Trophoblast cell (in vitro differentiated cells and primary cell): ENCODE data around the gene CADM2.

Experiments
- DNase-seq, 2 donors: peaks; one replicate each; pipeline ENCODE4 v3.0.0-alpha.2; 2016
- H2AFZ ChIP-seq: 2 replicates; pipeline ENCODE4 v1.6.1; 2013; ENCODE audit warnings: low read length, moderate library complexity, mild to moderate bottlenecking; ENCODE audit not compliant: insufficient read depth, poor library complexity
- H2AK5ac ChIP-seq: 2 replicates; pipeline ENCODE4 v1.6.1; 2013; ENCODE audit warnings: mild to moderate bottlenecking, low read length
- H2BK120ac ChIP-seq: 2 replicates; pipeline ENCODE4 v1.6.1; 2013; ENCODE audit warnings: low read length, mild to moderate bottlenecking, moderate library complexity; ENCODE audit not compliant: insufficient read depth, poor library complexity
- H2BK12ac ChIP-seq: 2 replicates; pipeline ENCODE4 v1.6.1; 2013; ENCODE audit warnings: mild to moderate bottlenecking, low read length, moderate library complexity
- H2BK5ac ChIP-seq: 2 replicates; pipeline ENCODE4 v1.6.1; 2013; ENCODE audit warnings: low read length, low read depth, moderate library complexity, mild to moderate bottlenecking; ENCODE audit not compliant: poor library complexity
- H3K14ac ChIP-seq: 2 replicates; pipeline ENCODE4 v1.6.1; 2013; ENCODE audit warnings: mild to moderate bottlenecking, low read length
- H3K18ac ChIP-seq: 2 replicates; pipeline ENCODE4 v1.6.1; 2013; ENCODE audit warnings: mild to moderate bottlenecking, low read length
- H3K23ac ChIP-seq: 2 replicates; pipeline ENCODE4 v1.6.1; 2013; ENCODE audit warnings: low read length
- H3K27ac ChIP-seq: 2 replicates; pipeline ENCODE4 v1.5.1; 2013; ENCODE audit warnings: low read depth, mild to moderate bottlenecking, inconsistent platforms, low read length, moderate library complexity
- H3K27me3 ChIP-seq: 2 replicates; pipeline ENCODE4 v1.6.1; 2013; ENCODE audit warnings: inconsistent platforms, mild to moderate bottlenecking, low read length, moderate library complexity; ENCODE audit not compliant: insufficient read depth
- H3K36me3 ChIP-seq, 2 experiments: 1 replicate in 1 of 2; 2 replicates in 1 of 2; pipeline ENCODE4 v1.6.1; 2013; ENCODE audit warnings: low read length in 2 of 2, mild to moderate bottlenecking in 2 of 2, moderate library complexity in 1 of 2; ENCODE audit not compliant: insufficient read depth in 2 of 2, control insufficient read depth in 1 of 2
- H3K4ac ChIP-seq: 2 replicates; pipeline ENCODE4 v1.6.1; 2013; ENCODE audit warnings: low read depth, mild to moderate bottlenecking, low read length, moderate library complexity
- H3K4me1 ChIP-seq, 2 experiments: 1 replicate in 1 of 2; 2 replicates in 1 of 2; pipeline ENCODE4 v1.6.1; 2013; ENCODE audit warnings: low read length in 2 of 2, mild to moderate bottlenecking in 2 of 2, moderate library complexity in 1 of 2; ENCODE audit not compliant: insufficient read depth in 2 of 2, control insufficient read depth in 1 of 2
- H3K4me2 ChIP-seq: 2 replicates; pipeline ENCODE4 v1.6.1; 2013; ENCODE audit warnings: inconsistent platforms, mild to moderate bottlenecking, low read length, moderate library complexity
- H3K4me3 ChIP-seq: 2 replicates; pipeline ENCODE4 v1.5.1; 2013; ENCODE audit warnings: mild to moderate bottlenecking, low read depth, low read length, inconsistent platforms
- H3K79me1 ChIP-seq: one replicate; pipeline ENCODE4 v1.6.1; 2013; ENCODE audit warnings: low read length
- H3K79me2 ChIP-seq: 2 replicates; pipeline ENCODE4 v1.6.1; 2013; ENCODE audit warnings: low read length, mild to moderate bottlenecking; ENCODE audit not compliant: control insufficient read depth, insufficient read depth, poor library complexity
- H3K9ac ChIP-seq: 2 replicates; pipeline ENCODE4 v1.6.1; 2013; ENCODE audit warnings: mild to moderate bottlenecking, low read length
- H3K9me3 ChIP-seq: 2 replicates; pipeline ENCODE4 v1.6.1; 2013; ENCODE audit warnings: low read depth, mild to moderate bottlenecking, control low read depth, inconsistent platforms, low read length; ENCODE audit not compliant: insufficient read depth
- H4K12ac ChIP-seq: 2 replicates; pipeline ENCODE4 v1.6.1; 2013; ENCODE audit warnings: low read depth, mild to moderate bottlenecking, low read length, moderate library complexity
- H4K8ac ChIP-seq: 2 replicates; pipeline ENCODE4 v1.6.1; 2013; ENCODE audit warnings: low read depth, mild to moderate bottlenecking, low read length, moderate library complexity
- H4K91ac ChIP-seq: one replicate; pipeline ENCODE4 v1.6.1; 2013; ENCODE audit warnings: low read depth, mild to moderate bottlenecking, low read length, moderate library complexity
- WGBS: extraction: QIAGEN DNeasy Blood & Tissue Kit; methylation state at CpG from one replicate; pipeline ENCODE4 v1.1.7; 2013; ENCODE audit warnings: missing lambda C conversion rate; ENCODE audit not compliant: insufficient read length, insufficient coverage; ENCODE audit errors: extremely low coverage; 5-methylcytosine and 5-hydroxymethylcytosine counted together

The CADM2 gene

GRCh38 chr3:85330071-85330470, 371.3 kb downstream of the CADM2 start:
- Histone ChIP-seq H3K4me2 (no peak overlapping the region), H4K8ac (no peak overlapping the region), H2BK12ac (no peak overlapping the region), H3K9me3 (no peaks in the 10 kb centered on the region), H2AK5ac (no peak overlapping the region), H3K27ac (no peak overlapping the region), H4K12ac (no peak overlapping the region), H3K9ac (no peak overlapping the region), H3K14ac (no peak overlapping the region), H3K4me1 (no peaks in the 10 kb centered on the region), H3K36me3 (no peaks in the 10 kb centered on the region), H3K27me3 (no peaks in the 10 kb centered on the region), H2AFZ (no peak overlapping the region), H4K91ac (no peak overlapping the region), H3K79me1 (no peaks in the 10 kb centered on the region), H2BK120ac (no peak overlapping the region), H3K4me3 (no peak overlapping the region), H3K18ac (no peak overlapping the region), H3K4ac (no peak overlapping the region), H3K23ac (no peak overlapping the region), H3K79me2 (no peaks in the 10 kb centered on the region), H2BK5ac (no peak overlapping the region)
- DNase-seq: no peak
- no CpG with 5 or more reads among the region's 2 CpGs for WGBS

DNA sequence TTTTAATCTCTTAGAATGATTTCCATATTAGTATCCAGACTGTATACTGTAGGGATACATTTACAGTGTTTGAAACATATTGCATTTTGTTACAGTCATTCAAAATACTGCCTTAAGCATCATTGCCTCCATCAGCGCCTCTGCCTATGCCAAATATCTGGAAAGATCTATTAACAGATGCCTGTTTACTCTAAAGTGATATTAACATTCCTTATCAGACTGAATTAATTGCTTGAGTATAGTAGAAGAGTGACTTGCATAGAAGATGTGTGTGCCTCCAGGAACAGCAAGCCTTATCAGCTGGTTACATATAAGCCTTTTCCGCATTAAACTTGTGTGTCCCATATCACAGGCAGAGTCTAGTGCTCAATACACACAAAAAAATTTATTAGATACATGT, 379.1 kb downstream of the CADM2 start:
- Histone ChIP-seq H4K12ac (no peak overlapping the region), H3K4me3 (no peak overlapping the region), H3K14ac (no peak overlapping the region), H2AK5ac (no peak overlapping the region), H3K9me3 (no peaks in the 10 kb centered on the region), H3K4me1 (no peaks in the 10 kb centered on the region), H3K4me2 (no peak overlapping the region), H3K18ac (no peak overlapping the region), H3K27me3 (no peaks in the 10 kb centered on the region), H3K36me3 (no peaks in the 10 kb centered on the region), H2BK120ac (no peak overlapping the region), H3K79me2 (no peaks in the 10 kb centered on the region), H4K8ac (no peak overlapping the region), H2BK5ac (no peak overlapping the region), H3K23ac (no peak overlapping the region), H2BK12ac (no peak overlapping the region), H2AFZ (no peak overlapping the region), H4K91ac (no peak overlapping the region), H3K9ac (no peak overlapping the region), H3K27ac (no peak overlapping the region), H3K79me1 (no peaks in the 10 kb centered on the region), H3K4ac (no peak overlapping the region)
- WGBS: no CpG with 5 or more reads among the region's 2 CpGs
- no peak for DNase-seq

- Histone ChIP-seq H2BK120ac (no peak overlapping the region), H4K12ac (no peak overlapping the region), H3K14ac (no peak overlapping the region), H3K4me1 (no peaks in the 10 kb centered on the region), H2BK5ac (no peak overlapping the region), H2AFZ (no peak overlapping the region), H3K79me1 (no peaks in the 10 kb centered on the region), H3K36me3 (no peaks in the 10 kb centered on the region), H2BK12ac (no peak overlapping the region), H3K9ac (no peak overlapping the region), H3K18ac (no peak overlapping the region), H3K4ac (no peak overlapping the region), H3K4me3 (no peak overlapping the region), H3K79me2 (no peaks in the 10 kb centered on the region), H3K27me3 (no peaks in the 10 kb centered on the region), H4K91ac (no peak overlapping the region), H3K4me2 (no peak overlapping the region), H3K23ac (no peak overlapping the region), H3K9me3 (no peaks in the 10 kb centered on the region), H2AK5ac (no peak overlapping the region), H3K27ac (no peak overlapping the region), H4K8ac (no peak overlapping the region)
- WGBS: no CpG with 5 or more reads among the region's 3 CpGs
- DNase-seq: peak in 1 of 2 donors; percentile 34
These were observed 384.1 kb downstream of the CADM2 start for GRCh38 chr3:85342915-85343314.

DNA sequence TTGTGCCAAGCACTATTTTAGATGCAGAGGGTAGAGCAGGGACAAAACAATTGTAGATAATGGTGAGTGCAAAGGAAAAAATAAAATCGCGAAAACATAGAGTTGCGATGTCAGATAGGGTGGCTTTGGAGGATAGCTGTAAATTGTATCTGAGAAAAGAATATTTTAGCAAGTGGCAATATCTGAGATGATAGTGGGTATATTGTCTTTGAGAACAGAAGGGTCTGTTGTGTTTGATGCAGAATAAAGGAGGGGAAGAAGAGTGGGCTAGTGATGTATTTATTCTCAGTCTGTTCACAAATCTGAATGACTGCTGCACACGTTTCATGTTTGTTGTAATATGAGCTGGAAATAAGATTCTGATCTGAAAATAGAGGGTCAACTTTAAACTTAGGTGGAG, 396.8 kb downstream of the CADM2 start:
- Histone ChIP-seq H3K14ac (no peak overlapping the region), H3K79me2 (no peaks in the 10 kb centered on the region), H4K12ac (no peak overlapping the region), H3K4me3 (no peak overlapping the region), H2BK12ac (no peak overlapping the region), H3K36me3 (no peaks in the 10 kb centered on the region), H2BK5ac (no peak overlapping the region), H3K4ac (no peak overlapping the region), H3K9me3 (no peaks in the 10 kb centered on the region), H3K4me1 (no peaks in the 10 kb centered on the region), H3K18ac (no peak overlapping the region), H3K27ac (no peak overlapping the region), H3K27me3 (no peaks in the 10 kb centered on the region), H2AK5ac (no peak overlapping the region), H2BK120ac (no peak overlapping the region), H3K23ac (no peak overlapping the region), H4K8ac (no peak overlapping the region), H4K91ac (no peak overlapping the region), H3K79me1 (no peaks in the 10 kb centered on the region), H3K4me2 (no peak overlapping the region), H2AFZ (no peak overlapping the region), H3K9ac (no peak overlapping the region)
- WGBS: no CpG with 5 or more reads among the region's 4 CpGs
- no peak for DNase-seq
